Transverse colon (tissue), 4 donors: ENCODE results near the gene BEX2. TPM values are rescaled to one million over a fixed set of nuclear protein-coding genes. Genes with fewer than 3 reads are reported as not detected.

Experiments
- DNase-seq: peaks from one replicate; pipeline ENCODE4 v3.0.0-alpha.2; 2019
- H3K27ac ChIP-seq, 4 donors: fragments of 200-600 bp; sonication (generic); 2 replicates each; pipeline ENCODE4 v1.5.1; 2016 to 2018; ENCODE audit warnings: inconsistent platforms in 4 of 4
- H3K27me3 ChIP-seq: fragments of 200-600 bp; sonication (generic); 2 replicates; pipeline ENCODE4 v1.5.1; 2017; ENCODE audit warnings: inconsistent platforms
- H3K36me3 ChIP-seq, 4 donors: fragments of 200-600 bp; sonication (generic); 2 replicates each; pipeline ENCODE4 v1.5.1; 2017 to 2019; ENCODE audit warnings: inconsistent platforms in 4 of 4
- H3K4me1 ChIP-seq, 4 donors: fragments of 200-600 bp; sonication (generic); 2 replicates each; pipeline ENCODE4 v1.5.1; 2017 to 2020; ENCODE audit warnings: inconsistent platforms in 4 of 4
- H3K4me3 ChIP-seq, 4 donors: fragments of 200-600 bp; sonication (generic); 1 replicate in 1 of 4; 2 replicates in 3 of 4; pipeline versions ENCODE4 v1.5.1 to v1.6.1; 2017 to 2019; ENCODE audit warnings: inconsistent platforms in 4 of 4
- H3K9me3 ChIP-seq, 2 donors: fragments of 200-600 bp; sonication (generic); 2 replicates each; pipeline ENCODE4 v1.5.1; 2017 to 2019; ENCODE audit warnings: inconsistent platforms in 2 of 2
- CTCF ChIP-seq, 5 experiments: fragments of 200-600 bp in 3 of 5; fragments of 450-650 bp in 2 of 5; sonication (generic) in 3 of 5; IDR thresholded peaks; 1 replicate in 2 of 5; 2 replicates in 3 of 5; pipeline ENCODE4 v1.5.1; 2016 to 2017; ENCODE audit warnings: antibody characterized with exemption in 5 of 5, inconsistent platforms in 3 of 5, mild to moderate bottlenecking in 2 of 5, moderate library complexity in 1 of 5
- EP300 ChIP-seq: sonication (generic); formaldehyde crosslinking; IDR thresholded peaks from one replicate; pipeline ENCODE4 v1.6.1; 2017; ENCODE audit warnings: antibody characterized with exemption, low read depth
- POLR2A ChIP-seq: fragments of 450-650 bp; IDR thresholded peaks from one replicate; pipeline ENCODE4 v1.6.1; 2016; ENCODE audit warnings: antibody characterized with exemption, mild to moderate bottlenecking, moderate library complexity
- POLR2AphosphoS5 ChIP-seq, 3 donors: sonication (generic); formaldehyde crosslinking; IDR thresholded peaks; one replicate each; pipeline ENCODE4 v1.6.1; 2016; ENCODE audit warnings: antibody characterized with exemption in 3 of 3
- WGBS, 2 donors: methylation state at CpG; one replicate each; pipeline ENCODE4 v1.1.5; 2018; ENCODE audit warnings: low coverage in 1 of 2; 5-methylcytosine and 5-hydroxymethylcytosine counted together
- in situ Hi-C, 4 donors: fragments of 200-750 bp; cut with MboI; loops; one replicate each; pipeline versions ENCODE4 v1.15.0 to v1.15.1; 2017; ENCODE audit warnings: low sequenced_read_pairs in 3 of 4, low pct_ligation_motif_present in 1 of 4, low pct_unique_long_range_greater_than_20kb in 1 of 4
- intact Hi-C: fragments of 100-400 bp; cut with DNase I; formaldehyde crosslinking; loops from one replicate; pipeline ENCODE4 v1.15.1; 2023; ENCODE audit warnings: low total_unique reads
- total RNA-seq, 4 donors: library from RNA; depleted of rRNA; stranded (reverse); fragments of >200 nt; gene quantifications; one replicate each; pipeline ENCODE4 v1.1.0, GENCODE V29; 2016

Gene BEX2
- total RNA-seq, 4 donors from 2014 or later = 7.5 to 9.1 (median 8.7) TPM; not detected in 1

- Histone ChIP-seq H3K27me3 (no peaks in the 10 kb centered on the region), H3K4me1 (no peaks in the 10 kb centered on the region), H3K4me3 (no peak overlapping the region), H3K36me3 (no peaks in the 10 kb centered on the region), H3K27ac (no peak overlapping the region), H3K9me3 (no peaks in the 10 kb centered on the region)
- WGBS, 2 donors = 51% methylated on average over 3 of the region's 3 CpGs; no CpG with 5 or more reads in 1 of the 2 donors
- intact Hi-C loops = no loop called here
- in situ Hi-C loops = loop anchor here in 1 of 4 donors (25.0 kb wide), 1 partner anchor 124 kb away; no protein-coding TSS in a partner anchor
- no peak for TF ChIP-seq CTCF (IDR thresholded peaks at IDR 0.05)
- no peak for DNase-seq
These were observed 27.9 kb upstream of the BEX2 start for GRCh38 chrX:103338663-103339062.

- TF ChIP-seq POLR2AphosphoS5 (IDR thresholded peaks at IDR 0.05) (no peak), POLR2A (no peak), CTCF (IDR thresholded peaks at IDR 0.05) (no peak)
- peak overlapping the region in 2 of 4 donors; percentile 14 to 30 for H3K4me3 ChIP-seq
- 40 to 57% methylated on average over 1 to 21 of the region's 21 CpGs for WGBS, 2 donors
- intact Hi-C loops = no loop called here
- H3K9me3 ChIP-seq = no peaks in the 10 kb centered on the region
- no peak for DNase-seq
- peak overlapping the region in 2 of 4 donors; percentile 13 to 16 for H3K27ac ChIP-seq
- no peaks in the 10 kb centered on the region for H3K4me1 ChIP-seq
- H3K27me3 ChIP-seq = no peaks in the 10 kb centered on the region
- no peaks in the 10 kb centered on the region for H3K36me3 ChIP-seq
- in situ Hi-C loops = loop anchor here in 1 of 4 donors (25.0 kb wide), 1 partner anchor 132 kb away; no protein-coding TSS in a partner anchor
These were observed 20.0 kb upstream of the BEX2 start for GRCh38 chrX:103330681-103331288.

GRCh38 chrX:103329991-103330390 is 19.2 kb upstream of the BEX2 start, which contains the start of gene TCEAL7:
Gene TCEAL7, plus strand, starts transcription at chrX:103330239. Its CDS starts 1,165 bp downstream, at chrX:103331404.
- no peaks in the 10 kb centered on the region for H3K9me3 ChIP-seq
- intact Hi-C loops = no loop called here
- no peaks in the 10 kb centered on the region for H3K36me3 ChIP-seq
- TF ChIP-seq POLR2A (no peak), POLR2AphosphoS5 (IDR thresholded peaks at IDR 0.05) (peak in 1 of 3 donors; percentile 19), CTCF (IDR thresholded peaks at IDR 0.05) (no peak), EP300 (no peak)
- H3K27me3 ChIP-seq = no peaks in the 10 kb centered on the region
- peak within 1 kb of the TSS in 3 of 4 donors; percentile 13 to 45 (median 28) for H3K27ac ChIP-seq
- WGBS, 2 donors = 66% methylated on average over 11 of the region's 11 CpGs; no CpG with 5 or more reads in 1 of the 2 donors
- H3K4me1 ChIP-seq = no peaks in the 10 kb centered on the region
- DNase-seq = no peak
- in situ Hi-C loops = loop anchor here in 1 of 4 donors (25.0 kb wide), 1 partner anchor 132 kb away; no protein-coding TSS in a partner anchor
- H3K4me3 ChIP-seq = peak within 1 kb of the TSS in 2 of 4 donors; percentile 14 to 30

- H3K27me3 ChIP-seq = no peaks in the 10 kb centered on the region
- intact Hi-C loops (no loop called here), in situ Hi-C loops (no loop called here)
- H3K27ac ChIP-seq = no peak overlapping the region
- no peaks in the 10 kb centered on the region for H3K4me1 ChIP-seq
- no peaks in the 10 kb centered on the region for H3K9me3 ChIP-seq
- WGBS, 2 donors = 54 to 65% methylated on average over 3 of the region's 3 CpGs
- no peak for DNase-seq
- H3K36me3 ChIP-seq = no peaks in the 10 kb centered on the region
- TF ChIP-seq POLR2AphosphoS5 (IDR thresholded peaks at IDR 0.05) = no peak
- TF ChIP-seq CTCF (IDR thresholded peaks at IDR 0.05) = no peak
- no peak for TF ChIP-seq EP300
- no peak for TF ChIP-seq POLR2A
- peak overlapping the region in 1 of 4 donors; percentile 74 for H3K4me3 ChIP-seq
These were observed 600 bp upstream of the BEX2 start for GRCh38 chrX:103311399-103311780.
